K562 (cell line): ENCODE measurements around the gene COL8A2. TPM values are rescaled to one million over a fixed set of nuclear protein-coding genes. Genes with fewer than 3 reads are reported as not detected.

ENCODE experiments used
- BRF1 ChIP-seq: IDR thresholded peaks from 3 replicates; pipeline ENCODE4 v1.6.1; 2011; ENCODE audit warnings: borderline replicate concordance, mild to moderate bottlenecking; ENCODE audit not compliant: insufficient read length; ENCODE audit errors: extremely low read depth
- CBX1 ChIP-seq: sonication (generic); IDR thresholded peaks from 2 replicates; pipeline ENCODE4 v1.6.1; 2016; ENCODE audit warnings: antibody characterized with exemption, low read depth, mild to moderate bottlenecking
- POU5F1 ChIP-seq: fragments of 150-350 bp; IDR thresholded peaks from 2 replicates; pipeline ENCODE4 v1.6.1; 2014; ENCODE audit warnings: borderline replicate concordance, low read length, low read depth, mild to moderate bottlenecking; ENCODE audit not compliant: partially characterized antibody
- SAFB ChIP-seq: fragments of 200-400 bp; formaldehyde crosslinking; IDR thresholded peaks from 2 replicates; pipeline ENCODE4 v1.6.1; 2017; ENCODE audit warnings: low read depth, low read length, borderline replicate concordance
- SMARCA4 ChIP-seq: fragments of 450-650 bp; IDR thresholded peaks from 2 replicates; pipeline ENCODE4 v1.6.1; 2016
- TAF1 ChIP-seq: IDR thresholded peaks from 2 replicates; pipeline ENCODE4 v1.6.1; 2011; ENCODE audit warnings: mild to moderate bottlenecking, low read length, moderate library complexity; ENCODE audit not compliant: insufficient read depth, control insufficient read depth, severe bottlenecking; ENCODE audit errors: extremely low read depth
- ZEB2 ChIP-seq: fragments of 450-650 bp; IDR thresholded peaks from 2 replicates; pipeline ENCODE4 v1.6.1; 2016
- ZFPM2 ChIP-seq: fragments of 250-450 bp; sonication (Bioruptor Pico); IDR thresholded peaks from 2 replicates; pipeline ENCODE4 v1.5.1; 2022; ENCODE audit warnings: mild to moderate bottlenecking
- ZNF224 ChIP-seq: sonication (generic); formaldehyde crosslinking; IDR thresholded peaks from 2 replicates; pipeline ENCODE4 v1.8.0; 2022; ENCODE audit warnings: mild to moderate bottlenecking, missing genetic modification reagents
- ZNF232 ChIP-seq: sonication (generic); formaldehyde crosslinking; IDR thresholded peaks from 2 replicates; pipeline ENCODE4 v1.8.0; 2022; ENCODE audit warnings: mild to moderate bottlenecking, missing genetic modification reagents
- polyA plus RNA-seq, 8 experiments: library from polyadenylated mRNA; depleted of rRNA in 4 of 8; stranded (reverse) in 5 of 8; unstranded in 3 of 8; fragments of >200 nt; fragmentation: Nextera tagmentation in 2 of 8; fragmentation: Illumina TruSeq in 1 of 8; extraction: Ambion mirVana in 2 of 8; extraction: Trizol in 1 of 8; gene quantifications; 2 replicates each; pipeline versions ENCODE4 v1.2.1 to v1.2.3, GENCODE V29; 2011 to 2014; ENCODE audit warnings: inconsistent platforms in 1 of 8, missing spikeins in 1 of 8
- total RNA-seq, 7 experiments: library from RNA; depleted of rRNA in 6 of 7; stranded (reverse); fragments of >200 nt in 6 of 7; fragmentation: Illumina TruSeq in 2 of 7; extraction: Trizol in 2 of 7; gene quantifications; 2 replicates each; pipeline versions ENCODE4 v1.2.1 to v1.2.3, GENCODE V29; 2011 to 2021; ENCODE audit warnings: low replicate concordance in 1 of 7
- TF ChIP-seq, protein P1 (sequence below): IDR thresholded peaks from 3 replicates; pipeline ENCODE4 v1.6.1; 2011; ENCODE audit warnings: borderline replicate concordance, mild to moderate bottlenecking, moderate library complexity; ENCODE audit not compliant: insufficient read length; ENCODE audit errors: extremely low read depth
- TF ChIP-seq, protein P2 (sequence below): sonication (generic); formaldehyde crosslinking; IDR thresholded peaks from 2 replicates; pipeline ENCODE4 v1.8.0; 2023; ENCODE audit warnings: mild to moderate bottlenecking, missing genetic modification reagents
- TF ChIP-seq, protein P3 (sequence below): sonication (generic); formaldehyde crosslinking; IDR thresholded peaks from 2 replicates; pipeline ENCODE4 v1.8.1; 2023; ENCODE audit warnings: missing genetic modification reagents, mild to moderate bottlenecking, borderline replicate concordance

The COL8A2 gene
- total and polyA plus RNA-seq, 9 of the 15 experiments (the other 6 are each of a cell fraction or from before 2014, with no cell fraction given), result 0.03 to 0.14 (median 0.04) TPM; not detected in 5

DNA sequence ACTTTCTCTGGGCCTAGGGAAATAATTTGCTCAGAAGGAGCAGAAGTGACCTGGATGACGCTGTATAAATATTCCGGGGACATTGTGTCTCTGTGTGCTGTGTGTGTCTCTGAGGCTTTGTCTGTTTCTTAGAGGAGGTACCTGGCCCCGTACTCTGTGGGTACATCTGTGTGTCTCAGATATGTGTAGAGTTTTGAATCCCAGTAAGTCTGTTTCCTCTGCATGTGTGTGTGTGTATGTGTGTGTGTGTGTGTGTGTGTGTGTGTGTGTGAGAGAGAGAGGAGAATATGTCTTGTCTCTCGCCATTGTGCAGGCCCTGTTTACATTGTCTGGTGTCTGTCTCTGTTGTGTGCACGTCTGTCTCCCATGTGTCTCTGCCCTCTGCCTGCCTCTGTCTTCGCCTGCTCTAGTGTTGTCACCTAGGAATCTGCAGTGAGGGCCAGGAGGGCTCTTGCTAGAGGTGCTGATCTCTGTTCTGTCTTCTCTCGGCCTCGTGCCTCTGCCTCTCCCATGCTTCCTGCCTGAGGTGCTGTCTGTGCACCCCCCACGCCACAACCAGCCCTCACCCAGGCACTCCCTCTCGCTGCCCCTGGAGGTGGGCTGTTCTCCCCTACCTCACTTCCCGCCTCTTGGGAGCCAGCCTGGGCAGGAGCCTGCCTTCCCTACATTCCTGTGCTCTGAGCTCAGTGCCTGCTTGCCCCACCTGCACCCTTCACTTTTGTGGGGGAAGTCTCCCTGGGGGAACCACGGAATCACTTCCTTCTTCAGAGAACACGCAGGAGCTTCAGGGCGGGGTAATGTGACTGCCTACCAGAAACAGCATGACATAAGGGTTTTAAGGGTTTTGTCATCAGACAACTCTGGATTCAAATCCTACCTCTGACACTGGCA lies 36.9 kb upstream of the COL8A2 start (continued):
- no peak for TF ChIP-seq ZFPM2 (CRISPR knock-in tag)
- TF ChIP-seq, protein P1, sequence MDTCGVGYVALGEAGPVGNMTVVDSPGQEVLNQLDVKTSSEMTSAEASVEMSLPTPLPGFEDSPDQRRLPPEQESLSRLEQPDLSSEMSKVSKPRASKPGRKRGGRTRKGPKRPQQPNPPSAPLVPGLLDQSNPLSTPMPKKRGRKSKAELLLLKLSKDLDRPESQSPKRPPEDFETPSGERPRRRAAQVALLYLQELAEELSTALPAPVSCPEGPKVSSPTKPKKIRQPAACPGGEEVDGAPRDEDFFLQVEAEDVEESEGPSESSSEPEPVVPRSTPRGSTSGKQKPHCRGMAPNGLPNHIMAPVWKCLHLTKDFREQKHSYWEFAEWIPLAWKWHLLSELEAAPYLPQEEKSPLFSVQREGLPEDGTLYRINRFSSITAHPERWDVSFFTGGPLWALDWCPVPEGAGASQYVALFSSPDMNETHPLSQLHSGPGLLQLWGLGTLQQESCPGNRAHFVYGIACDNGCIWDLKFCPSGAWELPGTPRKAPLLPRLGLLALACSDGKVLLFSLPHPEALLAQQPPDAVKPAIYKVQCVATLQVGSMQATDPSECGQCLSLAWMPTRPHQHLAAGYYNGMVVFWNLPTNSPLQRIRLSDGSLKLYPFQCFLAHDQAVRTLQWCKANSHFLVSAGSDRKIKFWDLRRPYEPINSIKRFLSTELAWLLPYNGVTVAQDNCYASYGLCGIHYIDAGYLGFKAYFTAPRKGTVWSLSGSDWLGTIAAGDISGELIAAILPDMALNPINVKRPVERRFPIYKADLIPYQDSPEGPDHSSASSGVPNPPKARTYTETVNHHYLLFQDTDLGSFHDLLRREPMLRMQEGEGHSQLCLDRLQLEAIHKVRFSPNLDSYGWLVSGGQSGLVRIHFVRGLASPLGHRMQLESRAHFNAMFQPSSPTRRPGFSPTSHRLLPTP, result no peak
- TF ChIP-seq ZEB2, result no peak
- TF ChIP-seq ZNF224 (CRISPR knock-in tag), result no peak
- TF ChIP-seq ZNF232, result no peak
- no peak for TF ChIP-seq BRF1
- TF ChIP-seq POU5F1, result no peak
- no peak for TF ChIP-seq TAF1
- TF ChIP-seq, protein P2, sequence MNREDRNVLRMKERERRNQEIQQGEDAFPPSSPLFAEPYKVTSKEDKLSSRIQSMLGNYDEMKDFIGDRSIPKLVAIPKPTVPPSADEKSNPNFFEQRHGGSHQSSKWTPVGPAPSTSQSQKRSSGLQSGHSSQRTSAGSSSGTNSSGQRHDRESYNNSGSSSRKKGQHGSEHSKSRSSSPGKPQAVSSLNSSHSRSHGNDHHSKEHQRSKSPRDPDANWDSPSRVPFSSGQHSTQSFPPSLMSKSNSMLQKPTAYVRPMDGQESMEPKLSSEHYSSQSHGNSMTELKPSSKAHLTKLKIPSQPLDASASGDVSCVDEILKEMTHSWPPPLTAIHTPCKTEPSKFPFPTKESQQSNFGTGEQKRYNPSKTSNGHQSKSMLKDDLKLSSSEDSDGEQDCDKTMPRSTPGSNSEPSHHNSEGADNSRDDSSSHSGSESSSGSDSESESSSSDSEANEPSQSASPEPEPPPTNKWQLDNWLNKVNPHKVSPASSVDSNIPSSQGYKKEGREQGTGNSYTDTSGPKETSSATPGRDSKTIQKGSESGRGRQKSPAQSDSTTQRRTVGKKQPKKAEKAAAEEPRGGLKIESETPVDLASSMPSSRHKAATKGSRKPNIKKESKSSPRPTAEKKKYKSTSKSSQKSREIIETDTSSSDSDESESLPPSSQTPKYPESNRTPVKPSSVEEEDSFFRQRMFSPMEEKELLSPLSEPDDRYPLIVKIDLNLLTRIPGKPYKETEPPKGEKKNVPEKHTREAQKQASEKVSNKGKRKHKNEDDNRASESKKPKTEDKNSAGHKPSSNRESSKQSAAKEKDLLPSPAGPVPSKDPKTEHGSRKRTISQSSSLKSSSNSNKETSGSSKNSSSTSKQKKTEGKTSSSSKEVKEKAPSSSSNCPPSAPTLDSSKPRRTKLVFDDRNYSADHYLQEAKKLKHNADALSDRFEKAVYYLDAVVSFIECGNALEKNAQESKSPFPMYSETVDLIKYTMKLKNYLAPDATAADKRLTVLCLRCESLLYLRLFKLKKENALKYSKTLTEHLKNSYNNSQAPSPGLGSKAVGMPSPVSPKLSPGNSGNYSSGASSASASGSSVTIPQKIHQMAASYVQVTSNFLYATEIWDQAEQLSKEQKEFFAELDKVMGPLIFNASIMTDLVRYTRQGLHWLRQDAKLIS (CRISPR knock-in tag), result no peak
- TF ChIP-seq, protein P3, sequence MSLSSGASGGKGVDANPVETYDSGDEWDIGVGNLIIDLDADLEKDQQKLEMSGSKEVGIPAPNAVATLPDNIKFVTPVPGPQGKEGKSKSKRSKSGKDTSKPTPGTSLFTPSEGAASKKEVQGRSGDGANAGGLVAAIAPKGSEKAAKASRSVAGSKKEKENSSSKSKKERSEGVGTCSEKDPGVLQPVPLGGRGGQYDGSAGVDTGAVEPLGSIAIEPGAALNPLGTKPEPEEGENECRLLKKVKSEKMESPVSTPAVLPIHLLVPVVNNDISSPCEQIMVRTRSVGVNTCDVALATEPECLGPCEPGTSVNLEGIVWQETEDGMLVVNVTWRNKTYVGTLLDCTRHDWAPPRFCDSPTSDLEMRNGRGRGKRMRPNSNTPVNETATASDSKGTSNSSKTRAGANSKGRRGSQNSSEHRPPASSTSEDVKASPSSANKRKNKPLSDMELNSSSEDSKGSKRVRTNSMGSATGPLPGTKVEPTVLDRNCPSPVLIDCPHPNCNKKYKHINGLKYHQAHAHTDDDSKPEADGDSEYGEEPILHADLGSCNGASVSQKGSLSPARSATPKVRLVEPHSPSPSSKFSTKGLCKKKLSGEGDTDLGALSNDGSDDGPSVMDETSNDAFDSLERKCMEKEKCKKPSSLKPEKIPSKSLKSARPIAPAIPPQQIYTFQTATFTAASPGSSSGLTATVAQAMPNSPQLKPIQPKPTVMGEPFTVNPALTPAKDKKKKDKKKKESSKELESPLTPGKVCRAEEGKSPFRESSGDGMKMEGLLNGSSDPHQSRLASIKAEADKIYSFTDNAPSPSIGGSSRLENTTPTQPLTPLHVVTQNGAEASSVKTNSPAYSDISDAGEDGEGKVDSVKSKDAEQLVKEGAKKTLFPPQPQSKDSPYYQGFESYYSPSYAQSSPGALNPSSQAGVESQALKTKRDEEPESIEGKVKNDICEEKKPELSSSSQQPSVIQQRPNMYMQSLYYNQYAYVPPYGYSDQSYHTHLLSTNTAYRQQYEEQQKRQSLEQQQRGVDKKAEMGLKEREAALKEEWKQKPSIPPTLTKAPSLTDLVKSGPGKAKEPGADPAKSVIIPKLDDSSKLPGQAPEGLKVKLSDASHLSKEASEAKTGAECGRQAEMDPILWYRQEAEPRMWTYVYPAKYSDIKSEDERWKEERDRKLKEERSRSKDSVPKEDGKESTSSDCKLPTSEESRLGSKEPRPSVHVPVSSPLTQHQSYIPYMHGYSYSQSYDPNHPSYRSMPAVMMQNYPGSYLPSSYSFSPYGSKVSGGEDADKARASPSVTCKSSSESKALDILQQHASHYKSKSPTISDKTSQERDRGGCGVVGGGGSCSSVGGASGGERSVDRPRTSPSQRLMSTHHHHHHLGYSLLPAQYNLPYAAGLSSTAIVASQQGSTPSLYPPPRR (CRISPR knock-in tag), result no peak
- no peak for TF ChIP-seq CBX1
- TF ChIP-seq SAFB, result no peak
- no peak for TF ChIP-seq SMARCA4
